ENCODE results near the gene SNAP91.

GRCh38 chr6:83603551-83603950 lies 105.3 kb downstream of the SNAP91 start:
- TF ChIP-seq POLR2A (IDR thresholded peaks at IDR 0.05), result no peak
- no peak for TF ChIP-seq CTCF (IDR thresholded peaks at IDR 0.05)

All from adrenal gland (tissue), 5 donors.